Germinal center (tissue), 1 donor: ENCODE measurements around the gene ANTXR2.

Experiments used
- DNase-seq: peaks from one replicate; pipeline ENCODE4 v3.0.0; 2012; ENCODE audit warnings: mixed read lengths, low spot score

Gene ANTXR2

GRCh38 chr4:80069108-80069836, 3.8 kb downstream of the ANTXR2 start:
- DNase-seq = no peak

GRCh38 chr4:80065601-80066000, 7.4 kb downstream of the ANTXR2 start:
- no peak for DNase-seq

GRCh38 chr4:80062527-80062926, 10.5 kb downstream of the ANTXR2 start:
- DNase-seq = no peak

- DNase-seq = no peak
Measured at GRCh38 chr4:80060804-80061203, 12.2 kb downstream of the ANTXR2 start.

GRCh38 chr4:80058740-80059139, 14.3 kb downstream of the ANTXR2 start:
- DNase-seq = peak; percentile 54

GRCh38 chr4:80054375-80054774, 18.7 kb downstream of the ANTXR2 start:
- no peak for DNase-seq

- no peak for DNase-seq
Measured at GRCh38 chr4:80053140-80053910, 19.7 kb downstream of the ANTXR2 start.

GRCh38 chr4:80049813-80050534, 23.1 kb downstream of the ANTXR2 start:
- DNase-seq = no peak

- no peak for DNase-seq
Measured at GRCh38 chr4:80049402-80049801, 23.6 kb downstream of the ANTXR2 start.

GRCh38 chr4:80045786-80046185, 27.2 kb downstream of the ANTXR2 start:
- no peak for DNase-seq

- DNase-seq = no peak
Measured at GRCh38 chr4:80043541-80043940, 29.5 kb downstream of the ANTXR2 start.

- no peak for DNase-seq
Measured at GRCh38 chr4:80042821-80043220, 30.2 kb downstream of the ANTXR2 start.

- DNase-seq = no peak
Measured at GRCh38 chr4:80037864-80038263, 35.2 kb downstream of the ANTXR2 start.

GRCh38 chr4:80036949-80037685, 35.9 kb downstream of the ANTXR2 start:
- no peak for DNase-seq

GRCh38 chr4:80036306-80036705, 36.7 kb downstream of the ANTXR2 start:
- no peak for DNase-seq

- no peak for DNase-seq
Measured at GRCh38 chr4:80035336-80035735, 37.7 kb downstream of the ANTXR2 start.

- no peak for DNase-seq
Measured at GRCh38 chr4:80033581-80033980, 39.4 kb downstream of the ANTXR2 start.

- DNase-seq = no peak
Measured at GRCh38 chr4:80029364-80029763, 43.7 kb downstream of the ANTXR2 start.

- no peak for DNase-seq
Measured at GRCh38 chr4:80027611-80028010, 45.4 kb downstream of the ANTXR2 start.

- DNase-seq = no peak
Measured at GRCh38 chr4:80026100-80026499, 46.9 kb downstream of the ANTXR2 start.

- no peak for DNase-seq
Measured at GRCh38 chr4:80024335-80024734, 48.7 kb downstream of the ANTXR2 start.

GRCh38 chr4:80022282-80022681, 50.7 kb downstream of the ANTXR2 start:
- DNase-seq = no peak
